ENCODE results near the gene RPN2. TPM values are rescaled to one million over a fixed set of nuclear protein-coding genes. Genes with fewer than 3 reads are reported as not detected.

The RPN2 gene
- polyA plus RNA-seq, 1 donor from 2014 or later = 151 TPM

GRCh38 chr20:37234254-37234581 lies 55.1 kb downstream of the RPN2 start:
- no peak for TF ChIP-seq RAD21 (conservative IDR thresholded peaks at IDR 0.05)
- no peak for TF ChIP-seq EP300 (conservative IDR thresholded peaks at IDR 0.05; ENCODE audit: poor library complexity, severe bottlenecking)
- no peak for TF ChIP-seq SMC3 (conservative IDR thresholded peaks at IDR 0.05; ENCODE audit: poor library complexity)
- TF ChIP-seq POLR2AphosphoS5 (IDR thresholded peaks at IDR 0.05) = peak; percentile 41
- no peak for TF ChIP-seq MXI1 (conservative IDR thresholded peaks at IDR 0.05; ENCODE audit: poor library complexity, severe bottlenecking)
- H3K9me3 ChIP-seq (ENCODE audit: low read length) = no peaks in the 10 kb centered on the region
- H3K4me3 ChIP-seq (ENCODE audit: low read length) = no peak overlapping the region
- no peaks in the 10 kb centered on the region for H3K9me2 ChIP-seq (ENCODE audit: insufficient read depth, low read length)
- H3K79me2 ChIP-seq (replicated peaks; ENCODE audit: insufficient read depth, low read length) = no peaks in the 10 kb centered on the region
- no peaks in the 10 kb centered on the region for H3F3A ChIP-seq (ENCODE audit: insufficient read depth, low read length, poor library complexity, severe bottlenecking)
- H2AFZ ChIP-seq (ENCODE audit: low read depth, low read length) = no peak overlapping the region
- H3K4me2 ChIP-seq (ENCODE audit: low read length) = no peak overlapping the region
- no peak overlapping the region for H3K9ac ChIP-seq (ENCODE audit: low read length)
- H3K27ac ChIP-seq (ENCODE audit: low read length) = no peak overlapping the region
- no peaks in the 10 kb centered on the region for H3K27me3 ChIP-seq (ENCODE audit: insufficient read depth, low read depth, low read length)
- peaks cover 19% of the 10 kb centered on the region for H3K36me3 ChIP-seq (ENCODE audit: insufficient read depth, low read length)
- H4K20me1 ChIP-seq (ENCODE audit: insufficient read depth) = no peaks in the 10 kb centered on the region

GRCh38 chr20:37235065-37235464 lies 55.9 kb downstream of the RPN2 start:
- no peak overlapping the region for H3K4me3 ChIP-seq (ENCODE audit: low read length)
- H3K36me3 ChIP-seq (ENCODE audit: insufficient read depth, low read length) = peaks cover 19% of the 10 kb centered on the region
- TF ChIP-seq RAD21 (conservative IDR thresholded peaks at IDR 0.05) (no peak), CTCF (IDR thresholded peaks at IDR 0.05; ENCODE audit: poor library complexity, severe bottlenecking) (no peak), TAF1 (IDR thresholded peaks at IDR 0.05; ENCODE audit: low read depth) (no peak), EP300 (conservative IDR thresholded peaks at IDR 0.05; ENCODE audit: poor library complexity, severe bottlenecking) (no peak), SMC3 (conservative IDR thresholded peaks at IDR 0.05; ENCODE audit: poor library complexity) (no peak), POLR2AphosphoS5 (IDR thresholded peaks at IDR 0.05) (no peak), MXI1 (conservative IDR thresholded peaks at IDR 0.05; ENCODE audit: poor library complexity, severe bottlenecking) (no peak), REST (IDR thresholded peaks at IDR 0.05; ENCODE audit: borderline replicate concordance) (no peak), EZH2 (IDR thresholded peaks at IDR 0.05; ENCODE audit: borderline replicate concordance, insufficient read depth, low read length, poor library complexity, severe bottlenecking) (no peak)
- no peaks in the 10 kb centered on the region for H3F3A ChIP-seq (ENCODE audit: insufficient read depth, low read length, poor library complexity, severe bottlenecking)
- no peak overlapping the region for H3K9ac ChIP-seq (ENCODE audit: low read length)
- H3K27me3 ChIP-seq (ENCODE audit: insufficient read depth, low read depth, low read length) = no peaks in the 10 kb centered on the region
- no peaks in the 10 kb centered on the region for H3K79me2 ChIP-seq (replicated peaks; ENCODE audit: insufficient read depth, low read length)
- H3K9me3 ChIP-seq (ENCODE audit: low read length) = no peaks in the 10 kb centered on the region
- H3K9me2 ChIP-seq (ENCODE audit: insufficient read depth, low read length) = no peaks in the 10 kb centered on the region
- no peak overlapping the region for H2AFZ ChIP-seq (ENCODE audit: low read depth, low read length)
- H4K20me1 ChIP-seq (ENCODE audit: insufficient read depth) = no peaks in the 10 kb centered on the region
- no peak overlapping the region for H3K4me2 ChIP-seq (ENCODE audit: low read length)
- no peak overlapping the region for H3K27ac ChIP-seq (ENCODE audit: low read length)

Data from neural cell (in vitro differentiated cells).